IPS-18a (cell line): ENCODE results near the gene MSI1.

Experiments
- H3K27ac ChIP-seq: one replicate; pipeline ENCODE4 v1.5.1; 2013; ENCODE audit warnings: low read length
- H3K27me3 ChIP-seq: one replicate; pipeline ENCODE4 v1.6.1; 2013; ENCODE audit warnings: mild to moderate bottlenecking, low read length; ENCODE audit not compliant: control insufficient read depth, insufficient read depth
- H3K36me3 ChIP-seq: one replicate; pipeline ENCODE4 v1.6.1; 2013; ENCODE audit warnings: low read depth, low read length; ENCODE audit not compliant: control insufficient read depth
- H3K4me1 ChIP-seq: one replicate; pipeline ENCODE4 v1.6.1; 2013; ENCODE audit warnings: low read depth, low read length; ENCODE audit not compliant: control insufficient read depth
- H3K4me3 ChIP-seq: one replicate; pipeline ENCODE4 v1.5.1; 2013; ENCODE audit warnings: low read length
- H3K9ac ChIP-seq: one replicate; pipeline ENCODE4 v1.6.1; 2013; ENCODE audit warnings: mild to moderate bottlenecking, low read length, moderate library complexity
- H3K9me3 ChIP-seq: one replicate; pipeline ENCODE4 v1.6.1; 2013; ENCODE audit warnings: low read depth, low read length; ENCODE audit not compliant: control insufficient read depth

The MSI1 gene

GRCh38 chr12:120399531-120399930 lies 30.6 kb upstream of the MSI1 start:
- H3K9ac ChIP-seq, result no peak overlapping the region
- H3K9me3 ChIP-seq, result no peaks in the 10 kb centered on the region
- H3K4me1 ChIP-seq, result peaks cover 11% of the 10 kb centered on the region
- no peaks in the 10 kb centered on the region for H3K27me3 ChIP-seq
- no peak overlapping the region for H3K4me3 ChIP-seq
- H3K27ac ChIP-seq, result no peak overlapping the region
- H3K36me3 ChIP-seq, result no peaks in the 10 kb centered on the region

- Histone ChIP-seq H3K9ac (no peak overlapping the region), H3K4me1 (peaks cover 16% of the 10 kb centered on the region), H3K9me3 (no peaks in the 10 kb centered on the region), H3K4me3 (no peak overlapping the region), H3K27me3 (no peaks in the 10 kb centered on the region), H3K36me3 (no peaks in the 10 kb centered on the region), H3K27ac (no peak overlapping the region)
Measured at GRCh38 chr12:120397824-120398540, 29.0 kb upstream of the MSI1 start.

- H3K9me3 ChIP-seq, result no peaks in the 10 kb centered on the region
- H3K9ac ChIP-seq, result no peak overlapping the region
- peaks cover 8% of the 10 kb centered on the region for H3K4me1 ChIP-seq
- no peaks in the 10 kb centered on the region for H3K27me3 ChIP-seq
- H3K4me3 ChIP-seq, result no peak overlapping the region
- no peak overlapping the region for H3K27ac ChIP-seq
- H3K36me3 ChIP-seq, result no peaks in the 10 kb centered on the region
Measured at GRCh38 chr12:120394483-120395367, 25.8 kb upstream of the MSI1 start.

- H3K9me3 ChIP-seq, result no peaks in the 10 kb centered on the region
- no peak overlapping the region for H3K4me3 ChIP-seq
Measured at GRCh38 chr12:120390540-120391120, 21.7 kb upstream of the MSI1 start.

GRCh38 chr12:120388691-120389481 lies 19.9 kb upstream of the MSI1 start:
- H3K36me3 ChIP-seq, result no peaks in the 10 kb centered on the region
- peak overlapping the region; percentile 54 for H3K9ac ChIP-seq
- H3K27ac ChIP-seq, result peak overlapping the region; percentile 81
- H3K9me3 ChIP-seq, result no peaks in the 10 kb centered on the region
- no peaks in the 10 kb centered on the region for H3K27me3 ChIP-seq
- peak overlapping the region; percentile 45 for H3K4me3 ChIP-seq
- H3K4me1 ChIP-seq, result peaks cover 12% of the 10 kb centered on the region

More at GRCh38 chr12:120390540-120391120, 21.7 kb upstream of the MSI1 start:
- Histone ChIP-seq H3K36me3 (no peaks in the 10 kb centered on the region), H3K9ac (no peak overlapping the region), H3K27ac (no peak overlapping the region), H3K27me3 (no peaks in the 10 kb centered on the region), H3K4me1 (peaks cover 16% of the 10 kb centered on the region)

- H3K27ac ChIP-seq, result no peak overlapping the region
- H3K9me3 ChIP-seq, result no peaks in the 10 kb centered on the region
Measured at GRCh38 chr12:120381752-120382419, 12.9 kb upstream of the MSI1 start.

GRCh38 chr12:120378036-120378435 lies 9.1 kb upstream of the MSI1 start:
- H3K36me3 ChIP-seq, result no peaks in the 10 kb centered on the region
- H3K9ac ChIP-seq, result no peak overlapping the region
- H3K27ac ChIP-seq, result no peak overlapping the region
- no peaks in the 10 kb centered on the region for H3K27me3 ChIP-seq
- H3K9me3 ChIP-seq, result no peaks in the 10 kb centered on the region
- no peak overlapping the region for H3K4me3 ChIP-seq
- peaks cover 17% of the 10 kb centered on the region for H3K4me1 ChIP-seq

More at GRCh38 chr12:120381752-120382419, 12.9 kb upstream of the MSI1 start:
- H3K4me3 ChIP-seq, result no peak overlapping the region
- H3K27me3 ChIP-seq, result no peaks in the 10 kb centered on the region
- H3K9ac ChIP-seq, result no peak overlapping the region
- H3K36me3 ChIP-seq, result no peaks in the 10 kb centered on the region
- H3K4me1 ChIP-seq, result peaks cover 7% of the 10 kb centered on the region

GRCh38 chr12:120377611-120378010 lies 8.6 kb upstream of the MSI1 start:
- H3K4me3 ChIP-seq, result no peak overlapping the region
- no peaks in the 10 kb centered on the region for H3K9me3 ChIP-seq
- H3K36me3 ChIP-seq, result no peaks in the 10 kb centered on the region
- H3K27me3 ChIP-seq, result no peaks in the 10 kb centered on the region
- no peak overlapping the region for H3K9ac ChIP-seq
- peaks cover 17% of the 10 kb centered on the region for H3K4me1 ChIP-seq
- H3K27ac ChIP-seq, result no peak overlapping the region

- no peak overlapping the region for H3K27ac ChIP-seq
- no peak overlapping the region for H3K9ac ChIP-seq
- peaks cover 17% of the 10 kb centered on the region for H3K4me1 ChIP-seq
- peaks cover under 1% of the 10 kb centered on the region for H3K27me3 ChIP-seq
- H3K4me3 ChIP-seq, result no peak overlapping the region
- H3K36me3 ChIP-seq, result no peaks in the 10 kb centered on the region
- H3K9me3 ChIP-seq, result no peaks in the 10 kb centered on the region
Measured at GRCh38 chr12:120376934-120377572, 8.1 kb upstream of the MSI1 start.

- Histone ChIP-seq H3K4me1 (peaks cover 17% of the 10 kb centered on the region), H3K4me3 (no peak overlapping the region), H3K9me3 (no peaks in the 10 kb centered on the region), H3K36me3 (no peaks in the 10 kb centered on the region), H3K27ac (no peak overlapping the region), H3K9ac (no peak overlapping the region), H3K27me3 (peaks cover 4% of the 10 kb centered on the region)
Measured at GRCh38 chr12:120376416-120376815, 7.5 kb upstream of the MSI1 start.
